ENCODE measurements around the gene CRYBG3.

Gene CRYBG3

DNA sequence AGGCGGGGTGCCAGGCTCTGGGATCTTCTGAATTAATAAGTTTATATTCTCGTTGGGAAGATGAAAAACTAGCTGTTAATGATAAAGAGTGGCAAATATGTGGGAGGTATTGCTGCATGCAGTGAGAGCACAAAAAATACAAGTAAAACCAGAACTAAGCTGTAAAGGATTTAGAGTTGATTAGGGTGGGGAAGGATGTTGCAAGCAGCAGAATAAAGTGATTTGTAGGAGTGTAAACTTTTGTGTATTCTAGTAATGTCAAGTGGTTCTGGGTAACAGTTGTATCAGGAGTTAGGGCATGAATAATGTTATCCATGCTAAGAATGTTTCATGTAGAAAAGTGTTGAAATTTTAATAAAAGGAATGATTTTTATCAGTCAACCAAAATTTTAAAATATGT is 18.1 kb downstream of the CRYBG3 start:
- no peak for DNase-seq

DNA sequence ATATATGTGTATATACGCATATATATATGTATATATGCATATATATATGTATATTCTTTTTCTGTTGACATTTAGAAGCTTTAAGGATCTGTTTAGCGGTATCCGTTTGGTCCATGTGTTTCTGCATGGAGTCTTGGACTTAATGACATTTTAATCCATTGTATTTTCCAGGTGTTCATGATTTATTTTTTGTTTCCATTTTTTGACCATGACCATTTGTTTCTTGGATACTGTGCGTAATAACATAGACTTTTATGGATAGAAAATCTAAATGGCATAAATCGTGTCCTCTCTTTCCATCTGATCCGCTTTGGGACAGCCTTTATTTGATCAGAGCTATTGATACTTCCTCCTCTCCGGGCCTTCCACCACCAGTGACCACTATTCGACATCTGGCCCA is 19.5 kb downstream of the CRYBG3 start:
- no peak for DNase-seq

DNA sequence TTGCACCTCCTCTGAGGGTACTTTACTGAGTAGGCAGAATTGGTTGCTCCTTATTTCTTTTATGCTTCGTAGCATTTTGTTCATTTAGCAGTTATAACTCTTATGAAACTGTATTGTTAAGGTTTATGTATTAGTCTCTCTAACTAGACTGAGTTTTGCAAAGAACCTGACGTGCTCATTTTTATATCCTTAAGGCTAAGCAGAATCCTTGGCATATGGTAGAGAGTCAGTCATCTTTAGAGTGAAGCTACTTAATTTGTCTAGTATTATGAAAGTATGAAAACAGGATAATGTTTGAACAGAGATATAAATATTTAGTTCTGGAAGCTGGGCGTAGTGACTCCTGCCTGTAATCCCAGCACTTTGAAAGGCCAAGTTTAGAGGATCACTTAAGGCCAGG is 20.1 kb downstream of the CRYBG3 start:
- DNase-seq, result no peak

DNA sequence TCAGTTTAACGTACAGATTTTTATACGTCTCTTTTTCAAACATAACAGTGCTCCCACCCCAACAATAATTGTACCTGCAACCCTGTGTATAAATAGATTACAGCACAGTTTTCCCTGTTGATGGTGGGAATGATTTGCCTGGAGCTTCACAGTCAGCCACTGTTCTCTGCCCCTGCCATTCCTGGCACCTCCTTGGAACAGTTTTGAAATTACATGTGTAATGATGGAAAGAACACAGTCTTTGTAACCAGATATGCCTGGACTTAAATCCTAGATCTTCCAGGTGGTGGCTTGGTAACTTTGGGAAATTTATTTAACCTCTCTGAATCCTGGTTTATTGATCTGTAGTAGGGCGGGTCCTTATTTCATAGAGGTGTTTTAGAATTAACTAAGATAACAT is 27.0 kb downstream of the CRYBG3 start:
- DNase-seq, result no peak

DNA sequence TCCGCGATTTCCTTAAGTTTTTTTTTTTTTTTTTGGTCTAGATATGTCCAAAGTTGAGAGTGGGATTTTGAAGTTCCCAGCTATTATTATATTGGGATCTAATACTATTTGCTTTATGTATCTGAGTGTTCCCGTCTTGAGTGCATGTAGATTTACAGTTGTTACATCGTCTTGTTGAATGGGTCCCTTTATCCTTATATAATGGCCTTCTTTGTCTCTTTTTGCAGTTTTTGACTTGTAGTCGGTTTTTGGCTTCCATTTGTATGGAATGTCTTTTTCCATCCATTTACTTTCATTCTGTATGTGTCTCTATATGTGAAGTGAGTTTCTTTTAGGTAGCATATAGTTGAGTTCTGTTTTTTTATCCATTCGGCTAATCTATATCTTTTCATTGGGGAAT is 35.6 kb downstream of the CRYBG3 start:
- no peak for DNase-seq

DNA sequence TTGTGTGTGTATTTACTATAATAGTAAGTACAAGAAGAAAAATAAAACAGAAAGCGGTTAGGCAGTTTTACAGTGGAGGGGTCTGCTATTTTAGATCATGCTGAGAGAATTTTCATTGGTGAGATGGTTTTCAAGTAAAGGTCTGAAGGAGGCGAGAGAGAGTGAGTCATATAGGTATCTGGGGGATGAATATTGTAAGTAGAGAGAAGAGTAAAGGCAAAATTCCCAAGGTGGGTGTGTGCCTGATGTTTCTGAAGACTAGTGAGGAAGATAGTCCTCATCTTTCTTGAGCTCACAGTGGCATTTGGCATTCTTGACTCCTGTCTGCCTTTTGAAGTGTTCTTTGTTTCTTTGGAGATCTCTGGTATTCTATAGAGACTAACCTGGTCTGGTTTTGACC is 38.6 kb downstream of the CRYBG3 start:
- DNase-seq, result no peak

DNA sequence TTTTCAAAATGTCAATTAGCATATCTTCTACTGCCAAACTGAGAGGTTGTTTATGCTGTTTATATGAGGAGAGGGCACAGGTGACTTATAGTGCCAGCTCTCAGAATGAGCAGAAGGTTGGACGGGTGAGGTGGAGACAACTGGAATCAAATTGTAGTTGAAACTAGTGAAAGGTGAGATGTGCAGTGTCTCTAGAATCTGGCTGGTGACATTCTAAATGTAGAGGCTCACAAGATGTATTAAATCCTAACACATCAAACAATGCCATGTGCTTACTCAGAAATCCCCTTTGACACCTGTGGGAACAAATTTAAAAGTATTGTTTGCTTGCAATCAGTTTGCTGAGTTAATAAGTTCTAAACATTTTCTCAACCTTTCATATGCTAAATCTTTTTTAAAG is 40.8 kb downstream of the CRYBG3 start:
- DNase-seq, result no peak

DNA sequence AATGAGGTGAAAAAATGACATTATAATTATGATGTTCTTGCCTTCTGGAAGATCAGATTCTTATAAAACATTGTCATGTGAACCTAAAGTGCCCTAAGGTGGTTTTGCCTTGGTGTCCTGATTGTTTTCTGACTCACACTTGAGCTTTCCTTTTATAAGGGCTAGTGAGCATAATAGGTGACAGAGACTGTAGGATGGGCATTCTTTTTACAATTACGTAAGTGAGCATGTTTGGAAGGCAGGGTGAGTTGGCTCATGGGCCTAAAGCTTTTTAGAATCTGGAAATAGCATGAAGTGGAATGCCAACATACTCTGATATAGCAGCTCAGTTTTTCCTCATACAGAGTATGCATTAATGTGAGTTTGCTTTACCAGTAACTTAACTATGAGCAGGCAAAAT is 41.2 kb downstream of the CRYBG3 start:
- DNase-seq, result no peak

DNA sequence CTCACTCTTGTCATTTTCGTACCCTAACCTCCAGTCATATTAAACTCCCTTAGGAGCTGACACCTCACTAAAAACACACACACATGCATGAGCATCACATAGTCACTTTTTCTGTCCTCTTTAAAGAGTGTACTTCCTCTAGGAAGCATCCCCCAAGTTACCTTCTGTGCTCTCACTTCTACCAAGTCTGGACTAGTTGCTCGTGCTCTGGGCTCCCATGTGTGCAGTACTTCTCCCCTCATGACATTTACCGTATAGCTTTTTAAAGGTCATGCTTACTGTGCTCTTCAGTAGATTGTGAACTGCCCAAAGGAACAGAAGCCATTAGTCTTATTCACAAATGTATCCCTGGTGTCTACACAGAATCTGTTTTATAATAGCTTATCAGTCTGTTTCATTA is 42.0 kb downstream of the CRYBG3 start:
- no peak for DNase-seq

DNA sequence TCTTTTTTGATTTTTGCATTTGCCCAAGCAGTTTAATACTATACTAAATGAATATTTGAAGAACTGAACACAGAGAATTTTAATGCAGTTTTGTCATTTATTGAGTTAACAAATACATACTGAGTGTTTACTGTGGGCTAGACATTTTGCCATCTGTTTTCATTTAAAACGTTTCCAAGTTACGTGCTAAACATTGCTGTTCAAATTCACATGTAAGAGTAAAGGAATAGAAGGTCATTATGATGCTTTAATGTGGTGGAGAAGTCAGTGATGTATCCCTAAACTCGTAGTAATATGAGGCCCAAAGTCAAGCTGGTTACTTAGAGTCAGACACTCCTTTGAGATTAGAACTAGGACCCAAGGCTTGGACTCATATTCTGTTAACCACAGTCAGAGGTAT is 49.4 kb downstream of the CRYBG3 start:
- no peak for DNase-seq

DNA sequence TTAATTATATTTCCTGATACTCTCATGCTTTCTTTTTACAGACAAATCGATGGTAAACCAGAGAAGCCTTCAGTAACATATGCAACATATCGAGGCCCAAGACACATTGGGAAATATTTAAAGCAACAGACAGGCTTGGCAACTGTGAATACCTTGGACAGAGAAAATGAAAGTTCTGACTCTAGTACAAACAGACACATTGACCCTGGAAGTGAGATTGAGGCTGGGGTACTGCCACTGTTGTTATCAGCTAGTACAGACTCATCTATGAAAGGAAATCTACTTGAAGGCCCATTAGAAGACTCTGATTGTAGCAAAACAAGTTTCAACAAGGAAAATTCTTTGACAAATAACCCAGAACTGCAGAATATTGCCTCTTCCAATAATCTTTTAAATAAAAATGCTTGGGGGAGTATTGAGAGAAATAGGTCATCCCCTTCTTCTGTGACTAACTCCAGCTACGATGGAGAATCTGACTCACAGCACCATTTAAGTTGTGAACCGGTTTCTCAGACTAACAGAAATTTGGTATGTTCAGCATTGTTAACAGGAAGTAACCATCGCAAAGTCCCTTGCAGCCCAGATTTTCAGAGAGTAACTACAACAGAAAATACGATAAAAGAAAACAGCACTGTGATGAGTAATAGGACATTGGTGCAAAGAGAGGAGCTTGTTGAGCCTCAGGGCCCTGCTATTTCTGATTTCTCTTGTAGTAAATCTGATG is 50.2 kb downstream of the CRYBG3 start:
- DNase-seq, result no peak

DNA sequence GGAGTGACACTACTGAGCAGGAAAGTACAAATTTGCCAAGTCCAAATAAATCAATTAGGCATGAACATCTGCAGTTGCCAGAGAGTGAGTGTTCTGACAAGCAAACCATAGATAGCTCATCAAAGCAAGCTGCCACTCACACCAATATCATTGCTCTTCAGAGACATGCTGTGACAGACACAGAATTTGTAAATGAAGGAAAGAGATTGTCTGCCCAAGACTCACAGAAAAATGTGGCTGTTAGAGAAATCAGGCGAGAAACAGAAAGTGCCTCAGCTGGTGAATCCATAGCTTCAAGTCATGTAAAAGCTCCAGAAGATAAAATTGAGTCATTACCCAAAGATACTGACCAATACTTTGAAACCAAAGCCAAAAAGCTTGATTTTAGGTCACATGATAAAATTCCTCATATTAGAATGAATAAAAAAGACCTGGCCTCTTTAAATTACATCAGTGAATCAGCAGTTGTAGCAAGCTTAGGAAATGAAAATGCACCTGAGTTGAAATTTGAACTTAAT is 50.8 kb downstream of the CRYBG3 start:
- DNase-seq, result no peak

DNA sequence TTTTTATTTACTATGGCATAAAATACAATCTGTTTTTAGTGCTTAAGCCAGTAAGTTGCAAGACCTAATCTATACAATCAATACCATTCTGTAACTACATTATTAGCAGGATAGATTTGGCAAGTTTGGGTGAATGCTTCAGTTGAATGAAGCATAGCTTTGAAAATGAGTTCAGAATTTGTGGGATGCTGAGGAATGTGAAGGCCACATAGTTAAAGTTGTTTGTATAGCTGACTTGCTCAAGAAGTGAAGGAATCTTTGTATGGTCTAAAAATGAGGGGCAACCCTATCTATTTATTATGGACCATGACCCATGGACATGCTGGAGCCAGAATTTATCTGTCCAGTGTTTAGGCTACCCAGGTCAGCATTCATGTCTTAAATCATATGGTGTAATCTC is 58.5 kb downstream of the CRYBG3 start:
- no peak for DNase-seq

DNA sequence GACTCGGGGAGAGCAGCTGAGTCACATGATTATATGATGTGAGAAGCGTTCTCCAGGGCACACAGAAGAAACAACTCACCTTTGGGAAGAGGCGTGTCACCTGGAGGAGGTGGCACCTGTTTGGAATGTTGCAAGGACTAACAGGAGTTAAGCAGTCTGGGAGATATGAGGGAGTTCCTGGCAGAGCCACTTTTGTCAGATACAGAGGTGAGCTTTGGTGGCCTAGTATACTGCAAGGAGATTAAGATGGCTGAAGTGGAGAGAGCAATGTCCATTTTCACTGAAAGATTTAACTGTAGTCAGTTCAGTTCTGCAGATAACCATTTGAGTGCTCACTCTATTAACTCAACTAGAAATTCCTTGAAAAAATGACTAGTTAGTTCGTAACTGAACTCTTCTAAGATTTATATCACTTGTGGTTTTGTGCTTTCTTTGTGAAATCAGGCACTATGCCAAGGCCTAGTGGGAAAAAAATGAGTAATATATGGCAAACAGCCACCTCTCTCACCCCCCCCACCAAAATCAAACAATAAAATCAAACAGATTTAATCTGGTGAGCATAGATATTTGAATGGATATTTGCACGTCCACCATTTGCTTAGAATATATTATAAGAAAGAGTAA is 61.3 kb downstream of the CRYBG3 start:
- peak; percentile 43 for DNase-seq

DNA sequence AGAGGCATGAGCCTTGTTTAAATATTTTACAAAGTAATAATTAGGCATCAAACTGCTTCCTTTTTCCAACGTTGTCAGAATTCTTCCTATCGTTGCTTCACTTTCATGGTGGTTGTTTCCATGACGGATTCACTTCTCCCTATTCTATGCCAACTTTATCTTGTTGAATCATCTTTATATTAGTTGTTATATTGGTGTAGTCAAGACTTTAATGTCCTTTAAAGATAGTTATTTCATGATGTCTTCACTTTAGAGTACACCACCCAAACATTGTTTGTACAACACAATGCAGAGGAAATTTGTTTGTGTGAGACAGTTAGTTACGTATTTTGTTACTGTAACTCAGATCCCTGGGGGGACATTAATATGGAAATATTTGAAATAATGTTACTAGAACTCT is 61.9 kb downstream of the CRYBG3 start:
- DNase-seq, result no peak

DNA sequence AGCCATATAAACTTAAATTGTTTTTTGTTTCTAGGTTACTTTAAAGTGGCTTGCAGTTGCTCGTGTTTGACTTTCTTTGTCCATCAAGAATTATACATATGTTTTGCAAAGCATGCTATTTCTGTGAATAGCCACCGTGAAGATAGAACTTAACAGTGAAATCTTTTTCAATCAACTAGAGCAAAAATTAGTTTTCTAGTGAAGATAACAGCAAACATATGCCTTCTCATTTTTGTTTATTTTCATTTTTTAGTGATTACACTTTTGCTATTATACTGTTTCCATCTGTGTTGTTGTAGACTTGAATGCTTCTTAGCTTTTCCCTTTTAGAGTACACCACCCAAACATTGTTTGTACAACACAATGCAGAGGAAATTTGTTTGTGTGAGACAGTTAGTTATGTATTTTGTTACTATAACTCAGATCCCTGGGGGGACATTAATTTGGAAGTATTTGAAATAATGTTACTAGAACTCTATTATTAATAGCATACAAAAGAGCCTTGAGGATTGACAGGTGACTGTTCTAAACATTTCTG is 62.8 kb downstream of the CRYBG3 start:
- no peak for DNase-seq

DNA sequence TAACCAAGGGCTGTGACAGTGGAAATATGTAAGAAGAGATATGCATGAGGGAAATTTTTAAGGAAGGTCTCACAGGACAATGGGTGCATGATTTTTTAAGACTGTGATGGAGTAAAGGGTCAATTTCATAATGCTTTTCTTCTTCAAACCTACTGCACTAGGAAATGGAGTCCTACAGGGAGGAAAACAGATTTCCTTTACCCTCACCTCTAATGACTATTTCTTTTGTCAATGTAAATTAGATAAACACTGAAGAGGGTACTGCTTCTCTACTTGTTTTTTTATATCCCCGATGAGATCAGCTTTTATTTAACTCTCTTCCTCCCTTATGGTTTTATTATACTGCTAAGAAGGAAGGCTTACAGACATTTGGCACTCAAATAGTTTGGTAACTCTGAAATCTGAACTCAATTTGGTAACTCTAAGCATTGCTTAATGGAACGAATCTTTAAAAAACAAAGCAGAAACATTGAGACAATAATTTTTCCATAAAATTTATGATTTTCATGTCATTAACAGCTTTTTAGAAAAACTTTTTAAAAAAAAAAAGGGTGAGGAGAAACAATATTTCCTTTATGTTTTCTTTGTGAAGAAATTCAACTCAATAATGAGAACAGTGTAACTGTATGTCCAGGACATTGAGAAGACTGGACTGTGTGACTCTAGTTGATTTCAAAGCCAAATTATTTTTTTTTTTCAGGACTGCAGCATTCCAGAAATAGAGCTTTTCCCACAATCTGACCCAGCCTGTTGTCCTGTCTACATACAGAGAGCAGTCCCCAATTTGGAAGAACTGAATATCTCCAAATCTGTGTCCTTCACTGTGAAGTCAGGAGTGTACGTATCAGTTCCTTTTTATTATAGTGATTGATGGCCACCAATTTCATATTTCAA is 64.4 kb downstream of the CRYBG3 start:
- DNase-seq, result no peak

DNA sequence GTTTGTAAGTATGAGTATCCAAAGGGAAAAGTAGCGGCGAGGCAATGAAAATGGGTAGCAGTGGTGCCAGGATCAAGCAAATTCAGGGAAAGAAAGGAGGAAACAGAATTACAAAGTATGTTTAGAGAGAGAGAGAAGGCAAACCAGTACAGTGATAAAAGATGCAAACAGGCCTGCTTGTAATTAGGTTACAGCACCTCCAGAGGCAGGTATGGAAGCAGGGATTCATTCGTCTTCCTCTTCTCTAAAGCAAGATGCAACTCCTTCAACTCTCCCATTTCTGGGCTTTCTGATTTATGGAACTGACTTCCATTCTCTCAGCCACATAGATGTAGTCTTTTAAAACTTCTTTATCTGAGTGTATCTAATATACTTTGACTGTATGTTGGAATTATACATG is 68.0 kb downstream of the CRYBG3 start:
- no peak for DNase-seq

DNA sequence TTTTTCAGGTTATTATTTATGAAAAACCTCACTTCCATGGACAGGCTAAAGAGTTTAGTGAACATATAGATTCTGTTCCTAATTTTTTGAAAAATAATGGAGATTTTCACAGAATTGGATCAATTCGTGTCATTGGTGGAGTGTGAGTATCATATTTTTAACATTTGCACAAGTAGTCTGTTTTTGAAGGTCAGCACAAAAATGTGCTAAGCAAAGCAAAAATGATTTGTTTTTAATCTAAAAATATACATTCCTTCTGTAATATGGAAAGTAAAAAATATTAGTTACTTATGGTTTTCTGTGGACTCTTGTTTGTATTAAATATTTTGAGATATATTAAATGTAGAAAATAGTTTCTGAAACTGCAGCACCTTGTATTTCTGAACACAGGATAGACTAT is 71.0 kb downstream of the CRYBG3 start:
- no peak for DNase-seq

DNA sequence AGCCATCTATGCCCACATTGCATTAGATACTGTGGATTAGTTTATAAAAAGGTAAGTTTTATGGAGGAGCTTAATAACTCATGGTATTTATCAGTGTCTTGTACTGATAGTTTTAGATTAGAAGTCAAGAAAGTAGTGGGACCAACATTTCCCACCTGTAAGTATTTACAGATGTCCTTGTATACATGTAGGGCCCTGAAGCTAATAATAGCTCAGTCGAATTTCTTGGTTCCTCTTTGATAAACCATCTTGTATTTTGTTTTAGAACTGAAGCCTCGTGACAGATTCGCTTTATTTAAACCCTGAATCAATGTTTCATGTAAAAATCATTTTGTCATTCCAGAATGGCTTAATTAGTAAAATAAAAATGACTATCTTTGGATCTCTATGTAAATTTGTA is 73.4 kb downstream of the CRYBG3 start:
- no peak for DNase-seq

DNA sequence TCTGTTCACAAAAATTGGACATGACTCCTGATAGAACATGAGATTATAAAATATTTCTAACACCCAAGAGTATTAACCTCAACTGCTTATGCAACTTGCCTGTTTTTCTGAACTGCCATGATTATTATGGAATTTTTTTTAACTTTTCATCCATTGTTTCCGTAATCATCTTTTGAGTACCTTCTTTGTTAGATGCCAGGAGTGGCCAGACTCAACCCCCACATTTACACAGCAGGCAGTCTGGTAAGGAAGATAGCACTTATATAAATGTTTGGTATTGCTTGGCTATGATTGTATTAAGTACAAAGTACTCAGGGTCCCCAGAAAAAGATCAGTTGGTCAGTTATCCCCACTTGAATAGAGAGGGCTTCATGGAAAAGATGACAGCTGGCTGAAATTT is 74.3 kb downstream of the CRYBG3 start:
- DNase-seq, result no peak

DNA sequence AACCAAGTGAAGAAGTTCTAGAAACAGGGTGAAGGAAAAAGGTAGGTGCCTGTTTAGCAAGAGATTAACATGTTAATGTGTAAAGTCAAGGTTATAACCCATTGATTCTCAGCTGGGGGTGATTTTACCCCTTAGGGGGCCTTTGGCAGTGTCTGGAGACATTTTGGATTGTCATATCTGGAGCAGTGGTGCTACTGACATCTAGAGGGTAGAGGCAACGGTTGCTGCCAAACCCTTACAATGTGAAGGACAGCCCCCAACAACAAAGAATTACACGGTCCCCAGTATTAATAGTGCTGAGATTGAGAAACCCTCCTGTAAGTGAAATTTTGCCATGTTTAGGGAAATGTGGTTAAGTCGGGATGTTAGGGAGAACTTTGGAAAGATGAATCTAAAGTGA is 74.7 kb downstream of the CRYBG3 start:
- DNase-seq, result no peak

DNA sequence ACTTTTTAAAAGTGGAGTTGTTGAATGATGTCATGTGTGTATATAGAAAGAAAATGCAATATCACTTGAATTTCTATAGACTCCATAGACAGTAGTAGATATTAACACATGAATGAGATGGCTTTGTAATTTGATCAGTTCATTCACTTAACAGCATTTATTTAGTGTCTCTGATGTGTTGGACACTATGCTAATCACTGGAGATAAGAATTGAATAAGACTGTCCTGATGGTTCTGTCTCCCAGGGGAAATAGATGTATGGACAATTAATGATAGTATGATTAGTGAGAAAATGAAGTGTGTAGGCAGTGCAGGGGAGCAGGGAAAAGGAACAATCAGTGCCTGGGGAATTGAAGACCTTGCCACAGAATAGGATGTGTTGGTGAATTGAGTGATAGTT is 77.5 kb downstream of the CRYBG3 start:
- no peak for DNase-seq

Data from DMS53 (cell line).